Measurements from ENCODE around the gene FALEC. TPM values are rescaled to one million over a fixed set of nuclear protein-coding genes. Genes with fewer than 3 reads are reported as not detected.

The FALEC gene
- total and polyA plus RNA-seq, 9 of the 15 experiments (the other 6 are each of a cell fraction or from before 2014, with no cell fraction given) = 0.15 to 1.8 (median 0.53) TPM; not detected in 5

- peak; percentile 35 for TF ChIP-seq E2F8 (IDR thresholded peaks at IDR 0.05; ENCODE audit: low read depth, partially characterized antibody)
- TF ChIP-seq SMARCC2 (IDR thresholded peaks at IDR 0.05; ENCODE audit: low read depth) = peak; percentile 51; the same call in 1 of the 2 replicates
- TF ChIP-seq PPARD (CRISPR knock-in tag; IDR thresholded peaks at IDR 0.05) = no peak
- TF ChIP-seq L3MBTL2 (IDR thresholded peaks at IDR 0.05) = no peak
- TF ChIP-seq ZNF197 (CRISPR knock-in tag; IDR thresholded peaks at IDR 0.05; ENCODE audit: low read depth) = no peak
- no peak for TF ChIP-seq PTTG1 (tag; IDR thresholded peaks at IDR 0.05; ENCODE audit: low read depth)
- TF ChIP-seq ZNF347 (CRISPR knock-in tag; IDR thresholded peaks at IDR 0.05; ENCODE audit: low read depth) = no peak
- TF ChIP-seq ZFP30 (CRISPR knock-in tag; IDR thresholded peaks at IDR 0.05; ENCODE audit: borderline replicate concordance) = no peak
- no peak for TF ChIP-seq CGGBP1 (CRISPR knock-in tag; IDR thresholded peaks at IDR 0.05)
- TF ChIP-seq MCM3 (IDR thresholded peaks at IDR 0.05) = no peak
- TF ChIP-seq PCBP2 (IDR thresholded peaks at IDR 0.05; ENCODE audit: low read depth, low read length, poor library complexity, severe bottlenecking) = no peak
- no peak for TF ChIP-seq MCM2 (IDR thresholded peaks at IDR 0.05; ENCODE audit: low read depth)
- TF ChIP-seq ZNF280B (CRISPR knock-in tag; IDR thresholded peaks at IDR 0.05) = no peak
- TF ChIP-seq ZBTB17 (CRISPR knock-in tag; IDR thresholded peaks at IDR 0.05) = no peak
- peak; percentile 17 for TF ChIP-seq CCNT2 (IDR thresholded peaks at IDR 0.05; ENCODE audit: borderline replicate concordance, extremely low read depth, insufficient read length, low read depth, low read length)
- TF ChIP-seq ZNF431 (CRISPR knock-in tag; IDR thresholded peaks at IDR 0.05) = no peak
- TF ChIP-seq MED1 (CRISPR knock-in tag; IDR thresholded peaks at IDR 0.05; ENCODE audit: borderline replicate concordance) = no peak
- no peak for TF ChIP-seq TAL1 (IDR thresholded peaks at IDR 0.05)
- TF ChIP-seq ZNF707 (CRISPR knock-in tag; conservative IDR thresholded peaks at IDR 0.05) = no peak
- TF ChIP-seq HES1 (IDR thresholded peaks at IDR 0.05; ENCODE audit: low read depth) = no peak
- peak; percentile 37; the same call in 1 of the 2 replicates for TF ChIP-seq TOE1 (IDR thresholded peaks at IDR 0.05; ENCODE audit: borderline replicate concordance)
- no peak for TF ChIP-seq TOE1 (CRISPR knock-in tag; IDR thresholded peaks at IDR 0.05; ENCODE audit: borderline replicate concordance, low read depth)
- TF ChIP-seq TARDBP (IDR thresholded peaks at IDR 0.05) = no peak
- TF ChIP-seq ZNF77 (CRISPR knock-in tag; IDR thresholded peaks at IDR 0.05) = no peak
- TF ChIP-seq TCFL5 (CRISPR knock-in tag; conservative IDR thresholded peaks at IDR 0.05) = no peak
Observed at GRCh38 chr1:150552128-150552910, 36.8 kb downstream of the FALEC start (continued).

Measured in K562 (cell line).